Choroid plexus epithelial cell (primary cell): Measurements from ENCODE around the gene NDUFAF8.

Experiments
- DNase-seq: peaks from one replicate; pipeline ENCODE4 v3.0.0-alpha.2; 2010; ENCODE audit warnings: low read depth
- H3K4me3 ChIP-seq: 2 replicates; pipeline ENCODE4 v1.5.1; 2011; ENCODE audit warnings: low read depth, mild to moderate bottlenecking, control low read depth, low read length, moderate library complexity
- CTCF ChIP-seq: conservative IDR thresholded peaks from 2 replicates; pipeline ENCODE4 v1.5.1; 2011; ENCODE audit warnings: low read depth, mild to moderate bottlenecking, control low read depth, inconsistent platforms, low read length, moderate library complexity

The NDUFAF8 gene

GRCh38 chr17:81244358-81245023 is 5.4 kb downstream of the NDUFAF8 start:
- H3K4me3 ChIP-seq: no peak overlapping the region
- TF ChIP-seq CTCF: no peak
- no peak for DNase-seq

- DNase-seq: peak; percentile 57
- no peak for TF ChIP-seq CTCF
- H3K4me3 ChIP-seq: no peak overlapping the region
These were observed 6.0 kb downstream of the NDUFAF8 start for GRCh38 chr17:81245024-81245664.

GRCh38 chr17:81245665-81246342 is 6.7 kb downstream of the NDUFAF8 start:
- no peak for DNase-seq
- no peak overlapping the region for H3K4me3 ChIP-seq
- no peak for TF ChIP-seq CTCF

- no peak overlapping the region for H3K4me3 ChIP-seq
These were observed 7.2 kb downstream of the NDUFAF8 start for GRCh38 chr17:81246343-81246670.

GRCh38 chr17:81246679-81247338 is 7.7 kb downstream of the NDUFAF8 start:
- no peak for TF ChIP-seq CTCF
- DNase-seq: no peak
- H3K4me3 ChIP-seq: no peak overlapping the region

More at GRCh38 chr17:81246343-81246670, 7.2 kb downstream of the NDUFAF8 start:
- TF ChIP-seq CTCF: no peak
- no peak for DNase-seq

GRCh38 chr17:81247339-81247990 is 8.3 kb downstream of the NDUFAF8 start:
- no peak for TF ChIP-seq CTCF
- DNase-seq: no peak

More at GRCh38 chr17:81247339-81247990, 8.3 kb downstream of the NDUFAF8 start:
- no peak overlapping the region for H3K4me3 ChIP-seq
